Naive thymus-derived CD4-positive, alpha-beta T cell (primary cell): ENCODE data around the gene KLHL5. TPM values are rescaled to one million over a fixed set of nuclear protein-coding genes. Genes with fewer than 3 reads are reported as not detected.

Experiments
- ATAC-seq: fragments of 150-1000 bp; cut with Tn5 transposase; 2 replicates; pipeline ENCODE4 v1.10.0; 2021; ENCODE audit warnings: mild to moderate bottlenecking, moderate library complexity
- CTCF ChIA-PET: fragments of 350-600 bp; sonication (Branson Sonifier 250); formaldehyde crosslinking; loops from one replicate; lab custom pipeline; 2021; ENCODE audit warnings: antibody characterized with exemption; lab: Charles Lee
- POLR2A ChIA-PET: fragments of 350-600 bp; sonication (Branson Sonifier 250); formaldehyde crosslinking; loops from one replicate; lab custom pipeline; 2021; ENCODE audit warnings: antibody characterized with exemption, inconsistent platforms; lab: Charles Lee
- DNase-seq, 9 donors: peaks; one replicate each; pipeline versions ENCODE4 v3.0.0 to v3.0.0-alpha.2; 2020 to 2022; ENCODE audit warnings: mixed read lengths in 1 of 9
- H3K27ac ChIP-seq: one replicate; pipeline ENCODE4 v1.7.0; 2013; ENCODE audit warnings: mild to moderate bottlenecking, low read depth, low read length, moderate library complexity
- H3K27me3 ChIP-seq, 2 donors: one replicate each; pipeline ENCODE4 v1.7.0; 2013; ENCODE audit warnings: low read length in 2 of 2, mild to moderate bottlenecking in 2 of 2, moderate library complexity in 2 of 2; ENCODE audit not compliant: control insufficient read depth in 2 of 2, insufficient read depth in 2 of 2
- H3K36me3 ChIP-seq, 3 experiments: 1 replicate in 2 of 3; 2 replicates in 1 of 3; pipeline ENCODE4 v1.7.0; 2013; ENCODE audit warnings: low read length in 3 of 3, mild to moderate bottlenecking in 3 of 3, moderate library complexity in 1 of 3; ENCODE audit not compliant: insufficient read depth in 3 of 3, control insufficient read depth in 2 of 3
- H3K4me1 ChIP-seq, 2 donors: one replicate each; pipeline ENCODE4 v1.7.0; 2013; ENCODE audit warnings: low read length in 2 of 2, mild to moderate bottlenecking in 2 of 2, moderate library complexity in 1 of 2; ENCODE audit not compliant: control insufficient read depth in 2 of 2, insufficient read depth in 2 of 2
- H3K4me3 ChIP-seq: 2 replicates; pipeline ENCODE4 v1.7.0; 2013; ENCODE audit warnings: mild to moderate bottlenecking, low read length
- H3K9me3 ChIP-seq, 3 experiments: 1 replicate in 2 of 3; 2 replicates in 1 of 3; pipeline ENCODE4 v1.7.0; 2013; ENCODE audit warnings: low read length in 3 of 3; ENCODE audit not compliant: control insufficient read depth in 2 of 3
- H3K27ac Mint-ChIP-seq, 9 donors: one replicate each; pipeline ENCODE4 v1.8.0; 2020 to 2022; ENCODE audit warnings: mixed read lengths in 9 of 9, mild to moderate bottlenecking in 8 of 9, moderate library complexity in 5 of 9, inconsistent platforms in 2 of 9
- H3K27me3 Mint-ChIP-seq, 5 donors: one replicate each; pipeline ENCODE4 v1.8.0; 2021 to 2022; ENCODE audit warnings: mixed read lengths in 5 of 5, mild to moderate bottlenecking in 1 of 5
- H3K36me3 Mint-ChIP-seq, 5 donors: one replicate each; pipeline ENCODE4 v1.8.0; 2020 to 2022; ENCODE audit warnings: mixed read lengths in 5 of 5, mild to moderate bottlenecking in 3 of 5, inconsistent platforms in 1 of 5
- H3K4me1 Mint-ChIP-seq, 7 donors: one replicate each; pipeline ENCODE4 v1.8.0; 2020 to 2022; ENCODE audit warnings: mixed read lengths in 7 of 7, mild to moderate bottlenecking in 3 of 7, inconsistent platforms in 1 of 7
- H3K4me3 Mint-ChIP-seq, 10 donors: one replicate each; pipeline ENCODE4 v1.8.0; 2020 to 2022; ENCODE audit warnings: mild to moderate bottlenecking in 10 of 10, mixed read lengths in 10 of 10, moderate library complexity in 6 of 10, inconsistent platforms in 2 of 10
- H3K9me3 Mint-ChIP-seq, 11 donors: one replicate each; pipeline ENCODE4 v1.8.0; 2020 to 2022; ENCODE audit warnings: mixed read lengths in 11 of 11, mild to moderate bottlenecking in 4 of 11, inconsistent platforms in 1 of 11, moderate library complexity in 1 of 11
- intact Hi-C, 2 donors: fragments of 100-400 bp; cut with micrococcal nuclease; formaldehyde crosslinking; loops; one replicate each; pipeline ENCODE4 v1.15.1; 2023
- polyA plus RNA-seq, 2 donors: library from polyadenylated mRNA; unstranded; fragments of 300-500 nt; fragmentation: Illumina TruSeq; gene quantifications; one replicate each; pipeline ENCODE4 v1.2.3, GENCODE V29; 2021
- total RNA-seq, 6 experiments: library from RNA in 5 of 6; stranded (reverse) in 5 of 6; gene quantifications; 1 replicate in 5 of 6; 2 replicates in 1 of 6; pipeline ENCODE4 v1.2.3 and lab custom pipeline; 2021 to 2026

The KLHL5 gene
- total and polyA plus RNA-seq, 7 experiments from 2014 or later: 8.7 to 56.7 (median 25.6) TPM

GRCh38 chr4:39102297-39102696, 40.3 kb downstream of the KLHL5 start:
- Histone ChIP-seq H3K4me1 (no peaks in the 10 kb centered on the region), H3K36me3 (peaks cover 0 to 19% (median 0%) of the 10 kb centered on the region in 3 experiments), H3K27me3 (no peaks in the 10 kb centered on the region), H3K9me3 (no peaks in the 10 kb centered on the region), H3K27ac (no peak overlapping the region), H3K4me3 (no peak overlapping the region)
- DNase-seq (no peak), ATAC-seq (no peak)
- Mint-ChIP-seq H3K9me3 (peaks cover 0 to 5% (median 0%) of the 10 kb centered on the region in 11 donors), H3K36me3 (peaks cover 12 to 35% (median 29%) of the 10 kb centered on the region in 5 donors), H3K27ac (peak overlapping the region in 2 of 9 donors; percentile 19 to 30), H3K27me3 (no peaks in the 10 kb centered on the region), H3K4me3 (no peak overlapping the region), H3K4me1 (peaks cover 0 to 4% (median 0%) of the 10 kb centered on the region in 7 donors)
- POLR2A ChIA-PET: no interaction called here
- intact Hi-C loops: no loop called here
- CTCF ChIA-PET: no interaction called here

DNA sequence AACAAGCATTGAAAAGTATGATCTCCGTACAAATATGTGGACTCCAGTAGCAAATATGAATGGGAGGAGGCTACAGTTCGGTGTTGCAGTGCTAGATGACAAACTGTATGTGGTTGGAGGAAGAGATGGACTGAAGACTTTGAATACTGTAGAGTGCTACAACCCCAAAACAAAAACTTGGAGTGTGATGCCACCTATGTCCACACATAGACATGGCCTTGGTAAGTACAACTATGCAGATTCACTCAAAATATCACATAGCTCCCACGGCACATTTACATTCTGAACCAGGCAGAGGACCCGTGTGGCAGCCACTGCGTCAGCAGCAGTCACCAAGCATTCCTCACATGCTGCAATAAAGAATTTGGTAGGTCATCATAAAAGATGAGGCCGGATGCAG, 41.3 kb downstream of the KLHL5 start:
- Histone ChIP-seq H3K36me3 (peaks cover 0 to 21% (median 0%) of the 10 kb centered on the region in 3 experiments), H3K27me3 (no peaks in the 10 kb centered on the region), H3K4me3 (no peak overlapping the region), H3K4me1 (no peaks in the 10 kb centered on the region), H3K9me3 (no peaks in the 10 kb centered on the region), H3K27ac (no peak overlapping the region)
- H3K4me3 Mint-ChIP-seq: no peak overlapping the region
- H3K27ac Mint-ChIP-seq: no peak overlapping the region
- POLR2A ChIA-PET: no interaction called here
- H3K36me3 Mint-ChIP-seq: peaks cover 12 to 32% (median 31%) of the 10 kb centered on the region in 5 donors
- DNase-seq (no peak), ATAC-seq (no peak)
- intact Hi-C loops: no loop called here
- peaks cover 0 to 5% (median 0%) of the 10 kb centered on the region in 11 donors for H3K9me3 Mint-ChIP-seq
- peaks cover 0 to 4% (median 0%) of the 10 kb centered on the region in 7 donors for H3K4me1 Mint-ChIP-seq
- no peaks in the 10 kb centered on the region for H3K27me3 Mint-ChIP-seq
- CTCF ChIA-PET: interaction anchor here (0.6 to 1.1 kb wide), 3 partner anchors 10 to 216 kb away, joined by 3 read pairs; no protein-coding TSS in a partner anchor

DNA sequence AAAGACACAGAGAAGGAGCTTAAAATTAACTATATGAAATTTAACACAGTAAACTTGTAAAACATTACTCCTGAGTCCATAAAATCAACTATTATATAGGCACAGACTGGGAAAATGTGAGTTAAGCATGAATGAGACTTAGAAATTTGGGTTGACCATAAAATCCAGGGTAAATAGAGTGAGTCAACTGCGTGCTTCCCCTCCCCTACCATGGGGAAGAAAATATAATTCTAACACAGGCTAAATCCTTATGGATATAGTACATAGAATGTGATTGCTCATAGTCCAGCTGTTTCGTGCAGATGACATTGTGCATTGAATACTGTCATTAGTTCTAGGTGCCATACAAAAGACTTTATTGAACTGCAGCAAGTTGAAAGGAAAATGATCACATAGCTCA, 42.2 kb downstream of the KLHL5 start:
- no peak for ATAC-seq
- peaks cover 0 to 19% (median 0%) of the 10 kb centered on the region in 3 experiments for H3K36me3 ChIP-seq
- peaks cover 12 to 33% (median 30%) of the 10 kb centered on the region in 5 donors for H3K36me3 Mint-ChIP-seq

GRCh38 chr4:39106011-39106410, 44.0 kb downstream of the KLHL5 start:
- H3K4me3 ChIP-seq: no peak overlapping the region
- DNase-seq: no peak
- H3K4me1 ChIP-seq: no peaks in the 10 kb centered on the region
- no peak overlapping the region for H3K4me3 Mint-ChIP-seq
- H3K27ac ChIP-seq: no peak overlapping the region
- H3K36me3 ChIP-seq: peaks cover 0 to 16% (median 0%) of the 10 kb centered on the region in 3 experiments
- no peak for ATAC-seq
- peaks cover 0 to 5% (median 0%) of the 10 kb centered on the region in 11 donors for H3K9me3 Mint-ChIP-seq
- no peaks in the 10 kb centered on the region for H3K27me3 ChIP-seq
- H3K4me1 Mint-ChIP-seq: peaks cover 0 to 2% (median 0%) of the 10 kb centered on the region in 7 donors
- peaks cover 12 to 33% (median 24%) of the 10 kb centered on the region in 5 donors for H3K36me3 Mint-ChIP-seq
- no peaks in the 10 kb centered on the region for H3K27me3 Mint-ChIP-seq
- H3K27ac Mint-ChIP-seq: no peak overlapping the region
- ChIA-PET CTCF (interaction anchor here (0.6 kb wide), 1 partner anchor 40 kb away, joined by 3 read pairs; no protein-coding TSS in a partner anchor), POLR2A (no interaction called here)
- intact Hi-C loops: no loop called here
- H3K9me3 ChIP-seq: no peaks in the 10 kb centered on the region

More for the DNA sequence above, 42.2 kb downstream of the KLHL5 start:
- Mint-ChIP-seq H3K27ac (no peak overlapping the region), H3K4me1 (peaks cover 0 to 4% (median 0%) of the 10 kb centered on the region in 7 donors), H3K27me3 (no peaks in the 10 kb centered on the region), H3K9me3 (peaks cover 0 to 5% (median 0%) of the 10 kb centered on the region in 11 donors), H3K4me3 (no peak overlapping the region)
- no peak for DNase-seq
- no peaks in the 10 kb centered on the region for H3K4me1 ChIP-seq
- no peak overlapping the region for H3K4me3 ChIP-seq
- ChIA-PET CTCF (interaction anchor here (0.6 to 1.1 kb wide), 6 partner anchors 15 to 1058 kb away, joined by 3 to 4 read pairs (median 4); no protein-coding TSS in a partner anchor), POLR2A (no interaction called here)
- no peak overlapping the region for H3K27ac ChIP-seq
- no peaks in the 10 kb centered on the region for H3K27me3 ChIP-seq
- no peaks in the 10 kb centered on the region for H3K9me3 ChIP-seq
- intact Hi-C loops: loop anchor here in 1 of 2 donors (1.0 kb wide), 1 partner anchor 202 kb away; no protein-coding TSS in a partner anchor

DNA sequence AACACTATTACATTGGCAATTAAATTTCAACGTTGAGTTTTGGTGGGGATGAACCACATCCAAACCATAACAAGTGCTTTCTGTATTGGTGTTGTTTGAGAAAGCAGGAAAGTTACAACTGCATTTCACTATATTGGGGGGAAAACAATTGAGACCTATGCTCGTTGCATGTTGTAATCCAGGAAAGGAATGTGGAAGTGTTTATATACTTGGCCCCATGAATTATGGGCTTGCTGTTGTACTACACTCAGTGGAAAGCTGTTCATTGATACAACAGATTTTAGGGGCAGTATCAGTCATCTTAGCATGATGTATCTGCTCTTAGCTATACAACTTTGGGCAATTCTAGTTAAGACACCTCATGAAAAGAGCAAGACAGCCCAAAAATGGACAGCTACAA, 52.4 kb downstream of the KLHL5 start:
- H3K27ac Mint-ChIP-seq: peak overlapping the region in 1 of 9 donors; percentile 8
- H3K27ac ChIP-seq: no peak overlapping the region
- no peaks in the 10 kb centered on the region for H3K9me3 ChIP-seq
- H3K4me1 Mint-ChIP-seq: peaks cover 13 to 27% (median 23%) of the 10 kb centered on the region in 7 donors
- ChIA-PET CTCF (no interaction called here), POLR2A (interaction anchor here (0.6 kb wide), 1 partner anchor 57 kb away, joined by 3 read pairs; no protein-coding TSS in a partner anchor)
- ATAC-seq (no peak), DNase-seq (no peak)
- H3K27me3 Mint-ChIP-seq: no peaks in the 10 kb centered on the region
- H3K4me1 ChIP-seq: peaks cover 7 to 8% of the 10 kb centered on the region in 2 donors
- intact Hi-C loops: no loop called here
- H3K27me3 ChIP-seq: no peaks in the 10 kb centered on the region
- H3K4me3 Mint-ChIP-seq: no peak overlapping the region
- H3K36me3 Mint-ChIP-seq: peaks cover 20 to 54% (median 51%) of the 10 kb centered on the region in 5 donors
- H3K36me3 ChIP-seq: peaks cover 0 to 20% (median 4%) of the 10 kb centered on the region in 3 experiments
- H3K9me3 Mint-ChIP-seq: peaks cover 0 to 17% (median 4%) of the 10 kb centered on the region in 11 donors
- no peak overlapping the region for H3K4me3 ChIP-seq

DNA sequence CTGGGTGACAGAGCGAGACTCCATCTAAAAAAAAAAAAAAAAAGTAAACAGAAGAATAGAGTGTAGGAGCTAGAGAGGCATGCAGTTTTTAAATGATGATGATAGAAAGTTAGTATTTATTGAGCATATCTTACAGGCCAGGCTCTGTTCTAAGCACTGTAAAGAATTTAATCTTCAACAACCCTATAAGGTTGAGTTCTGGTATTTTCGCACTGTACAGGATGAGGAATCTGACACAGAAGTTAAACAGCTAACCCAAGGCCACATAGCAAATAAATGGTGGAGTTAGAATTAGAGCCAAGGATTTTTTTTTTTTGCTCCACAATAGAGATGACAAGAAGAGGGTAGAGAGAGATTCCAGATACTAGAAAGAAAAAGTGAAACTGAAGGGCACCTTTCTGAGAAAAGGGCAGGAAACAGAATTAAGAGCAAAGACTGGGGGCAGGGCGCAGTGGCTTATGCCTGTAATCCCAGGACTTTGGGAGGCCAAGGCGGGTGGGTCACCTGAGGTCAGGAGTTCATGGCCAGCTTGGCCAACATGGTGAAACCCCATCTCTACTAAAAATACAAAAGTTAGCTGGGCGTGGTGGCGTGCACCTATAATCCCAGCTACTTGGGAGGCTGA, 56.1 kb downstream of the KLHL5 start:
- H3K9me3 ChIP-seq: no peaks in the 10 kb centered on the region
- Mint-ChIP-seq H3K9me3 (peaks cover 0 to 17% (median 4%) of the 10 kb centered on the region in 11 donors), H3K27me3 (no peaks in the 10 kb centered on the region), H3K4me3 (peak overlapping the region in 9 of 10 donors; percentile 5 to 64 (median 55)), H3K36me3 (peaks cover 17 to 64% (median 60%) of the 10 kb centered on the region in 5 donors), H3K27ac (peak overlapping the region in 8 of 9 donors; percentile 6 to 91 (median 73)), H3K4me1 (peaks cover 13 to 38% (median 23%) of the 10 kb centered on the region in 7 donors)
- ATAC-seq (no peak), DNase-seq (peak in 1 of 9 donors; percentile 27)
- no peak overlapping the region for H3K4me3 ChIP-seq
- H3K4me1 ChIP-seq: peaks cover 7 to 8% of the 10 kb centered on the region in 2 donors
- H3K27ac ChIP-seq: no peak overlapping the region
- intact Hi-C loops: loop anchor here in 1 of 2 donors (2.0 to 5.0 kb wide), 2 partner anchors 17 to 71 kb away; no protein-coding TSS in a partner anchor
- H3K36me3 ChIP-seq: peaks cover 0 to 16% (median 4%) of the 10 kb centered on the region in 3 experiments
- ChIA-PET CTCF (no interaction called here), POLR2A (interaction anchor here (0.6 kb wide), 1 partner anchor 14 kb away, joined by 3 read pairs; no protein-coding TSS in a partner anchor)
- H3K27me3 ChIP-seq: no peaks in the 10 kb centered on the region
